GM23248 (cell line): ENCODE data around the gene KLHL14.

Source experiments
- EZH2 ChIP-seq: fragments of 200-600 bp; sonication (generic); IDR thresholded peaks from 2 replicates; pipeline ENCODE4 v1.6.1; 2018; ENCODE audit warnings: antibody characterized with exemption, mild to moderate bottlenecking; ENCODE audit not compliant: insufficient read depth, poor library complexity, severe bottlenecking
- EZH2phosphoT487 ChIP-seq: fragments of 200-600 bp; sonication (generic); IDR thresholded peaks from 2 replicates; pipeline ENCODE4 v1.6.1; 2018; ENCODE audit warnings: antibody characterized with exemption, moderate library complexity, mild to moderate bottlenecking, low read depth; ENCODE audit not compliant: insufficient read depth

DNA sequence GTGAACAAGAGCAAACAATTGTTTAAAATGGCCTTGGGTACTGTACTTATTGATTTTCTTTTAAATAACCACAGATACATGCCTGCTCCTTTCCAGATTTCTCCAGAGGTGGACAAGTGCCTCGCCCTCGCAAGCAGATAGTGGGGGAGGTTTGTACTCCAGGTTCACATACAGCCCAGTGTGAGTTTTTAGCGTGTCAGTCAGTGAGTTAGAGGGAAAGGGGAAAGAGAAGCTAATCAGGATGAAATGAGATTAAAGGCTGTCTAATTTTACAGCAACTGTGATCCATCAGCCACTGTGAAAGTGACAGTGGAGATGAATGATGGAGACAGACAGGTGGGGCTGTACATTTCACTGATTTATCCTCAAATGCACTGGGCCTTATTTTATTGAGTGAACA lies 74.7 kb downstream of the KLHL14 start:
- TF ChIP-seq EZH2 (no peak), EZH2phosphoT487 (no peak)
